ENCODE data around the gene FRMD4B.
"Not testable (repeated sequence)": the region's sequence is repeated elsewhere in the genome, so short reads cannot be mapped to it uniquely, and the experiment has no call there.

Gene FRMD4B

DNA sequence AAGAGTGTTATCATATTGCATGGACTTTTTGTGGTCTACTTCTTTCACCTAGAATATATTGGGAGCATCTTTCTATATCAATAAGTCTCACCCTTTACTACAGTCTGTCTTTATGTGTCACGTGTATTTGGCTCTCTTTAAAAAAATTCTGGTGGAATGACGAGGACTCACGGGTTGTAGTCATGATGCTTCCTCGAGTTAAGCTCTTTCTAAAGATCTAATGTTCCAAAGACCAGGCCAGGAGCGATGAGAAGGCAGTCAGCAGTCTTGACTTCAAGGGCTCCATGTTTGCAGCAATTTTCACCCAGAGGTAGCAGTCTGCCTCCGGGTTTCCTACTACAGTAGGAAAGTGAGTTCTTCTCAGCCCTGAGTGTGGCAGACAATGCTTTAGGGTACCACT, 88.9 kb downstream of the FRMD4B start:
- Mint-ChIP-seq H3K27me3 (no peaks in the 10 kb centered on the region), H3K4me1 (peaks cover 5% of the 10 kb centered on the region), H3K4me3 (no peak overlapping the region), H3K27ac (no peak overlapping the region), H3K9me3 (no peaks in the 10 kb centered on the region)
- no peak for ATAC-seq
- DNase-seq: no peak

DNA sequence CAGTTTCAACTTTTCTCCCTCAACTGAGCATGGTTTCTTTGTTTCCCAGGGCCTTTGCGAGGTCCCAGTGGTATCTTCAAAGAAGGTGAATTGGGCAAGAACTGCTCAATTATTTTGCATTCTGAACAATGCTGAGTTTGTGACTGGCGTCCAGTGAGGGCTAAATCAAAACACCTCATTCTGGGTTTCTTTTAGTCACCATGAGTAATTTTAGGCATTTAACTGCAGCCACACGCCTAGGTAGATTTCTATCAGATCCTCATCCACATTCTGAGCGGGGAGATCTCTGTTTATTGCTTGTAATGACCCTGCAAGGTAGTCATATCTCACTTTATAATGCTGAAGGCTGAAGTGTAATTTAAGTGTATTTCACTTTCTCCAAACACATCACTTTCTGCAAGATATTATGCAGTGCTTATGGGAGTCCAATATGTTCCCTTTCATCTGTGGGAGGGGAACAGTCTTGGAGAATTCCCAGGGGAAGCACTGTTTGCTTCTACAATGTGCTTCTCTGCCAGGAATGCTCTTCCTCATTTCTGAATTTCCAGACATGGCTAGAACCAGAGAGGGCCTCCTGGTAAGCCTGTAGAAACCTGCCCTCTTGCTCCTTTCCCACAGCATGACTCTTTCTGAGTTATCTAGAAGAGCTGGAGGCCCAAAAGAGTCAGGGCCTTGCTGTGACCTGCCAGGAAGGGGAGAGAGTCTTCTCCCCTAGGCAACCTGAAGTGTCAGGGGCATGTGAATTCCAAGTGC, 91.7 kb downstream of the FRMD4B start:
- Mint-ChIP-seq H3K4me1 (peaks cover 7% of the 10 kb centered on the region), H3K27ac (no peak overlapping the region), H3K9me3 (no peaks in the 10 kb centered on the region), H3K27me3 (no peaks in the 10 kb centered on the region), H3K4me3 (no peak overlapping the region)
- DNase-seq: no peak
- peak; percentile 37 for ATAC-seq

DNA sequence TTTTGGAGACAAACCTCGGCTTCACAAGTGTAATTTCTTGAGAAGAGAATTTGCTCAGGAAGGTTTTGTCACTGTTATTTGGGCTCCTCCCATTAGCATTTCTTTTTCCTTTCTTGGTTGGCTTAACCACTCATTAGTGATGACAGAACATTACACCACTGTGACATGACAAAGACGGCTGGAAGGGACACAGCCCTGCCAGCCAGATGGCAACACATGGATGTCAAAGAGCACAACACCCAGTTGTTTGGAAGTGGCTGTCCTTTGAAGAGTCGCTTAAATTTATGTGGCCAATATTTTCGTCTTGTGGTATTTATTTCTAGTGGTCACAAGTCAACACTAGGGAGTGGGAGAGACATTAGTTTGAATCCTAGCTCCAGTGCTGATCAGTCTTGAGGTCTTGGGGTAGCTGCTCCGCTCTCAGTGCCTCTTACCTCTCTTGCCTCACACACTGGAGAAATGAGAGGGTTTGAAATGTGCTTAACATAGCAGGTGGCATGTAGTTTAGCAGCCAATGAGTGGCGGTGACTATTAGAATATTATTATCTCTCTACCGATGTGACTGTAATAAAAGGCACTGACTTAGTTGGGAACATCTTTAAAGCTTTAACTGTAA, 92.8 kb downstream of the FRMD4B start:
- DNase-seq: no peak
- H3K27me3 Mint-ChIP-seq: no peaks in the 10 kb centered on the region
- H3K4me3 Mint-ChIP-seq: no peak overlapping the region
- no peaks in the 10 kb centered on the region for H3K9me3 Mint-ChIP-seq
- ATAC-seq: no peak
- peaks cover 12% of the 10 kb centered on the region for H3K4me1 Mint-ChIP-seq
- no peak overlapping the region for H3K27ac Mint-ChIP-seq

DNA sequence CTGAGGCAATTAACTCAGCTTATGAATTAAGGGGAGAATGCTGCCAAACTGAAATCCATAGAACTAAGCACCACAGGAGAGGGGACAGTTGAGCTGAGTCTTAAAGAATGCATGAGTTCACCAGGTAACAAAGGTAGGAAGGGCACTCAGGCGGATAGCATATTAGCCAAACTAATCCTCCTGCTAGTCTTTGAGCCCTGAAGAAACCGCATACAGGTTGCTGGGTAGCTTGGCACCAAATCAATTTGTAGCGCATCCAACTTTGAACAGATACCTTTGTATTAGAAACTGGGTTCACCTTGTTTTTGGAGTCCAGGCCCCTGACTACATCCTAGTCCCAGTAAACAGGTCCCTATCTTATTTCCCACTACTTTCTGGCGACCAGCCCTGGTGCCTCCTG, 93.7 kb downstream of the FRMD4B start:
- peaks cover 20% of the 10 kb centered on the region for H3K4me1 Mint-ChIP-seq
- ATAC-seq (no peak), DNase-seq (no peak)
- H3K27ac Mint-ChIP-seq: no peak overlapping the region
- no peaks in the 10 kb centered on the region for H3K27me3 Mint-ChIP-seq
- H3K9me3 Mint-ChIP-seq: no peaks in the 10 kb centered on the region
- no peak overlapping the region for H3K4me3 Mint-ChIP-seq

DNA sequence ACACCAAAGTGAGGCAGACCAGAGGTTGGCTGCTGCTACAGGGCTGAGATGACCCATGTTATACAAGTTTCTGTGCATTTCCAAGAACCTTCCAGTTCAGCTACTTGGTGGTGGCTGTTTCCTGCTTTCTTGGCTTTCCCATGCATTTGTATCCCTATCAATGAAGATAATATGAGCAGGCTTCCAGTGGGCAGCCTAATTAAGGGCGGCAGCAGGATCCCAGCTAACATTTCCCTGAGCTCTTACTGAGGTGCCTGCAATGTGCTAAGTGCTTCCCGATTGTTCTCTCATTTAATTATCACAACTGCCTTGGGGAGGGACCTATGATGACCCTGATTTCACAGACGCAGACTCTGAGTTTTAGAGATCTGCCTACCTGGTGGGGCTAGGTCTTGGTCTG, 95.5 kb downstream of the FRMD4B start:
- Mint-ChIP-seq H3K9me3 (no peaks in the 10 kb centered on the region), H3K27me3 (no peaks in the 10 kb centered on the region), H3K27ac (no peak overlapping the region), H3K4me1 (peaks cover 21% of the 10 kb centered on the region), H3K4me3 (no peak overlapping the region)
- ATAC-seq: no peak
- no peak for DNase-seq

DNA sequence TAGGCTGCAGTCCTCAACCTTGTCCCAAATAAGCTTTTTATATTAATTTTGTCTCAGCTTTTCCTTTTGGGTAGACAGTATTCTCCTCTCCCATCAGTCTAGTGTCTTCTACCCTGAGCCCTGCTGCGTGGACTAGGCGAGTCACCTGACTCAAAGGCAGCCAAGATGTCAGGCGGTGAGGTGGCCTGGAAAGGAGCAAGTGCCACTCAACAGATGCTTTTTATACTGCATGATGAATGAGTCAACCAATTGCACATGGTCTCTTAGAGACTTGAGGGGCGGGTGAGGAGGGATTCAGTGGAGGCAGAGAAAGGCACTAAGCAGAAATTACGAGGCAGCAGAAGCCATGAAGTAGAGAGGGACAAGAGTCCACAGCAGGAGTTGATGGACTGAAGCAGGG, 95.9 kb downstream of the FRMD4B start:
- Mint-ChIP-seq H3K4me1 (peaks cover 21% of the 10 kb centered on the region), H3K27me3 (no peaks in the 10 kb centered on the region), H3K4me3 (no peak overlapping the region), H3K9me3 (no peaks in the 10 kb centered on the region), H3K27ac (no peak overlapping the region)
- no peak for DNase-seq
- ATAC-seq: no peak

DNA sequence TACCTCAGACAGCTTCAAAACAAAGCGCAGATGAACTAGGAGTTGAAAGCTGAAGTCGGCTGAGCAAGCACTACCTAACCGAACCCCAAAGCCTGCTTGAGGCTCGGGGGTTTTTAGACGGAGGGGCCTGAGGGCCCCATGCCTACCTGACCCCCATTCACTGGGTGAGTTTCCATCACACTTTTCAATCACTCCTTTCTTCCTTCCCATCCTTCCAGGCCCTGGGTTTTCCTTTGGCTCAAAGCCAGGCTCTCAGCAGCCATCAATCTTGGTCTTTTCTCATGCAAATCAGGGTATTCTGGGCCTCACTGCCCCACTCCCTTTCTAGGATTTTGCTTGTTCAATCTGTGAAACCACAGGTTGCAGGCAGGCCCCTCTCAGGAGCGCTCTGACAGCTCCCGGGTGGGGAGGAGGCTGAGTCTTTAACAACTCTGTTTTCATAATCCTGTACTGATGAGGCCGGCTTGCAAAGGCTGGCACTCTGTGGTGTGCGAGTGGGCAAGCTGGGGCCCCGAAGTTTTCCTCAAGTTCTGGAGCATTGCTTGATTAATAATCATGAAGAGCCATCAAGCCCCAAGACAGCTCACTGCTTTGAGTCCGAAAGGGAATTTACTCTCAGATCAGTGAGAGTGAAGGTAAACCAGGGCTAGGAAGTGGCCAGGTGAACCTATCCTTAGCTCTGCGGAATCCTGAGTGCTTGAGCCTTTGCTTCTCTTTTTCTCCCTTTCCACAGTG, 97.6 kb downstream of the FRMD4B start:
- peak; percentile 99 for ATAC-seq
- Mint-ChIP-seq H3K27me3 (no peaks in the 10 kb centered on the region), H3K4me3 (peak overlapping the region; percentile 57), H3K4me1 (peaks cover 23% of the 10 kb centered on the region), H3K9me3 (no peaks in the 10 kb centered on the region), H3K27ac (peak overlapping the region; percentile 12 to 13)
- peak; percentile 26 to 58 for DNase-seq

DNA sequence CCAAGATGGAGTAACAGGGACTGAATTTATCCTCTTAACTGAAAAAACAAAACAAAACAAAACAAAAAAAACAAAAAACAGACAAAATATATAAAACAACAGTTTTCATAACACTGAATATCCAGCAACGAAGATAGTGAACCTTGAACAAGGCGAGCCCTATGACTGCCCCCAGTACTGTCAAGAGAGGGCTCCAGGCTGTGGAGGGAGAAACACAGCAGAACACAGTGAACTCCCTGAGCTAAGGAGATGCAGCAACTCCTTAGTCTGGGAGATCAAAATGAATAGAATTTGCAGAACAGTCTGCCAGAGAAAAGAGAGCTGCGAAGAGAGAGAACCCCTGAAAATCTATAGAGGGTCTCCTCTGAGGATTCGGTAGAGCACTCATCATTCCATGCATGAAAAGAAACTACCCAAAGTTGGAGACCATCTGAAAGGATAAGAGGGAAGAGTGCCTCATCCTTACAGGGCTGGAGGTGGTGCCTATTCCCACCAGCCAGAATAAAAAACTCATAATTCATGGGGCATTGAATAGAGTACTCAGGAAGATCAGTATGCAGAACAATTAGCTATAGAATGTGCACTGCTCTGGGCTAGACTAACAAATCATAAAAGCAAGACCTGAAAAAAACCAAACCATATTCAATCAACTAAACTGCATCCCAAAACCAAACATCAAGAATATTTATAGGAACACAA, 101.8 kb downstream of the FRMD4B start:
- Mint-ChIP-seq H3K27me3 (no peaks in the 10 kb centered on the region), H3K4me1 (peaks cover 42% of the 10 kb centered on the region), H3K27ac (no peak overlapping the region), H3K4me3 (no peak overlapping the region), H3K9me3 (no peaks in the 10 kb centered on the region)
- no peak for ATAC-seq
- DNase-seq: no peak

DNA sequence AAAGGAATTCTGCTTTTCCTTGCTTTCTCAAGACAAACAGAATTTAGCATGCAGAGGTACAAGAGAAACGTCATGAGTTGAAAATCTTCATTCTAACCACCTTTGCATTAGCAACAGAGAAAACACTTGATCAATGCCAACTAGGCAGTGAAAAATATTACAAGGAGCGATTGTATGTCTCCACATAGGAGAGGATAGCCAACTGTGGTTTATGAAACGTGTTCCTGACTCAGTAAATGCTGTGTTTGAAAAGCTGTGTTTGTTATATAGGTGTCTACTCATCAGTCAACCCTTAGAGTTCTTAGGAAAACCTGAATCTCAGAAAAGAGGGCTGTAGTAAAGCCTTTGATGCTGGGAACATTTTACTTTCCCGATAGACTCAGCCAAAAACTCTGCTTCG, 102.4 kb downstream of the FRMD4B start:
- DNase-seq (no peak), ATAC-seq (no peak)
- H3K9me3 Mint-ChIP-seq: no peaks in the 10 kb centered on the region
- no peak overlapping the region for H3K4me3 Mint-ChIP-seq
- H3K4me1 Mint-ChIP-seq: peaks cover 36% of the 10 kb centered on the region
- H3K27ac Mint-ChIP-seq: no peak overlapping the region
- H3K27me3 Mint-ChIP-seq: no peaks in the 10 kb centered on the region

DNA sequence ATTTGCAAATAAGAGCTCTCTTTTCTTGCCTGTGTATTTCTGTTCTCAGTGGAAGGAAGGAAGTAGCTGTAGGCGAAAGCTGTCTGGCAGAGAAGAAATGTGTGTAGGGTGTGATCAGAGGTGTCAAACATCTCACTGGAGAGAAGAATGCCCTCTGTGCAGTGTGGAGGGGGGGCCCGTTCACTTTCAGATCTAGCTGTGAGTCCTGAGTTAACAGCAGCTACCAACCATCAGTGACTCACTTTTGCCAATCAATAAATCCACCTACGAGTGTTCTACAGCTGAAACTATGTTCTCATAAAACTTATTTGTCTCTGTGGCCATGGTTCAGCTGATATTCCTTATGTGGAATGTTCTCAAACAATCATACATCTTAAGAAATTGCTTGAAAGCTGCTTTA, 103.7 kb downstream of the FRMD4B start:
- Mint-ChIP-seq H3K27me3 (no peaks in the 10 kb centered on the region), H3K9me3 (no peaks in the 10 kb centered on the region), H3K4me1 (peaks cover 25% of the 10 kb centered on the region), H3K27ac (peak overlapping the region in 1 of 2 donors; percentile 13), H3K4me3 (peak overlapping the region; percentile 2 to 48)
- ATAC-seq (peak; percentile 100), DNase-seq (peak; percentile 52 to 74)

DNA sequence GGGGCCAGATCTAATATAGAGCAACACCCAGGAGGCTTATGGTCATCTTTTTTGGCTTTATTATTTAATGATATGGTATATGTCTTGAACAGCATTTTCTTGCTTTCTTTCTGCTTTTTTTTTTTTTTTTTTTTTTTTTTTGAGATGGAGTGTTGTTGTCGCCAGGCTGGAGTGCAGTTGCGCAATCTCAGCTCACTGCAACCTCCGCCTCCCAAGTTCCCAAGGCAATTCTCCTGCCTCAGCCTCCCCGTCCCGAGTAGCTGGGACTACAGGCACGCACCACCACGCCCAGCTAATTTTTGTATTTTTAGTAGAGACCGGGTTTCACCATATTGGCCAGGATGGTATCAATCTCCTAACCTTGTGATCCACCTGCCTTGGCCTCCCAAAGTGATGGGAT, 108.5 kb downstream of the FRMD4B start:
- H3K4me3 Mint-ChIP-seq, DNase-seq, H3K27me3 Mint-ChIP-seq, ATAC-seq, H3K9me3 Mint-ChIP-seq, H3K27ac Mint-ChIP-seq: not testable (repeated sequence)
- H3K4me1 Mint-ChIP-seq: peaks cover 15% of the 10 kb centered on the region

DNA sequence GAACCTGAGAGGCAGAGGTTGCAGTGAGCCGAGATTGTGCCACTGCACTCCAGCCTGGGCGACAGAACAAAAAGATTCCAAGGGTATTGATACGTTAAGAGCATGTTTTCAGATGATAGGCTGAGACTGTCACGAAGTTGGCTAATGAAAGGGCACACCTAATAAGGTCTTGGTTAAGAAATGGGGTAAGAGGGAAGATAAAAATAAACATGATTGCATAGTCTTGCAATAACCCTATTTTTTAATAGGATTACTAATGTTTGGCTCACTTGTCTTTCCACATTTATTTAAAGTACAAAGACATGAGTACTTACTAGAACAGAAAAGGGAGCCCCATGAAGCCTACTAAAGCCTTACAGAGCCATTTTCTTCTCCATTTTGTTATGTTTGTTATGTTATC, 109.0 kb downstream of the FRMD4B start:
- Mint-ChIP-seq H3K4me3 (no peak overlapping the region), H3K9me3 (no peaks in the 10 kb centered on the region), H3K27me3 (no peaks in the 10 kb centered on the region), H3K4me1 (peaks cover 10% of the 10 kb centered on the region), H3K27ac (no peak overlapping the region)
- no peak for DNase-seq
- no peak for ATAC-seq

DNA sequence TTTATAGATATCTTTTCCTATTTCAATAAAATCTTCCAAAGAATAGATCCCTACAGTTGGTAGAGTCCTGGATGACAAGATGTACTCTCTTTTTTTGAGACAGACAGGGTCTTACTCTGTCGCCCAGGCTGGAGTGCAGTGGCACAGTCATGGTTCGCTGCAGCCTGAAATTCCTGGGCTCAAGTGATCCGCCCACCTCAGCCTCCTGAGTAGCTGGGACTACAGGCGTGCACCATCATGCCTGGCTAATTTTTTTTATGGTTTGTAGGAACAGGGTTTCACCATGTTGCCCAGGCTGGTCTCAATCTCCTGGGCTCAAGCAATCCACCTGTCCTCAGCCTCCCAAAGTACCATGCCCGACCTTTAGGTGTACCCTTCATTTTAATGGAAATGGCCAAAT, 109.7 kb downstream of the FRMD4B start:
- not testable (repeated sequence) for H3K9me3 Mint-ChIP-seq, ATAC-seq, DNase-seq, H3K4me3 Mint-ChIP-seq, H3K27me3 Mint-ChIP-seq, H3K27ac Mint-ChIP-seq, H3K4me1 Mint-ChIP-seq

DNA sequence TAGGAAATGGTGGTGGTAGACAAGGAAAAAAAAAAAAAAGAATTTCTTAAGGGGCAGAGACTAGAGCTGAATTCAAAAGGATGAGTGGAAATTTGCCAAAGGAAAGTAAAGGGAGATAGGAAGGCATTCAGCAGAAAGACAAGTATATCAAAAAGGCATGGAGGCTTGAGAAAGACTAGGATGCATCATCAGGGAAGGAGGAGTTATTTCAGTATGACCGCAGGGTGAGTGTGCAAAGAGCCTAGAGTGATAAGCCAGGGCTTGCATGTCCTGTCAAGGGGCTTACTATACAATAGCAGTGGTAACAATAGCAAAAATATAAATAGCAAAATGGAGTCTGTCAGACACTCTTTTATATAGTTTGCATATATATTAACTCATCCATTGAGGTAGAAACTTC, 112.0 kb downstream of the FRMD4B start:
- no peak for DNase-seq
- no peaks in the 10 kb centered on the region for H3K27me3 Mint-ChIP-seq
- H3K27ac Mint-ChIP-seq: no peak overlapping the region
- no peak overlapping the region for H3K4me3 Mint-ChIP-seq
- no peak for ATAC-seq
- H3K9me3 Mint-ChIP-seq: no peaks in the 10 kb centered on the region
- H3K4me1 Mint-ChIP-seq: no peaks in the 10 kb centered on the region

DNA sequence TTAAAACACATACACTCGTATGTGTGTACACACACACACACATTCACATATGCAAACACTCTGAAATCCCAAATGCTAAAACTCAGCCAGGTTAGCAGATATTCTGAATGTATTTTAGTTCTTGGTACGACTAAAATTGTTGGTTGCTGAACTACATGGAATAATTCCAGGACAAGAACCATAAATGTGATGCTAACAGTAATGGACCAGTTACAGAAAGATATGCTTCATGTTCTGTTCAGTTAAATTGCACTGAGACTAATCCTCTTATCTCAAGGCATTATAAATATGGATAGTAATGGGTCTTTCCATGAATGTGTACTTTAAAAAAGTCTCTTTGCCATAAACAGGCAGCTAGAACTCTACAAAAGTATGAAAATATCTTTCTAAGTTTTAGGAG, 113.3 kb downstream of the FRMD4B start:
- DNase-seq (no peak), ATAC-seq (no peak)
- Mint-ChIP-seq H3K27ac (no peak overlapping the region), H3K9me3 (no peaks in the 10 kb centered on the region), H3K4me3 (no peak overlapping the region), H3K4me1 (no peaks in the 10 kb centered on the region), H3K27me3 (no peaks in the 10 kb centered on the region)

DNA sequence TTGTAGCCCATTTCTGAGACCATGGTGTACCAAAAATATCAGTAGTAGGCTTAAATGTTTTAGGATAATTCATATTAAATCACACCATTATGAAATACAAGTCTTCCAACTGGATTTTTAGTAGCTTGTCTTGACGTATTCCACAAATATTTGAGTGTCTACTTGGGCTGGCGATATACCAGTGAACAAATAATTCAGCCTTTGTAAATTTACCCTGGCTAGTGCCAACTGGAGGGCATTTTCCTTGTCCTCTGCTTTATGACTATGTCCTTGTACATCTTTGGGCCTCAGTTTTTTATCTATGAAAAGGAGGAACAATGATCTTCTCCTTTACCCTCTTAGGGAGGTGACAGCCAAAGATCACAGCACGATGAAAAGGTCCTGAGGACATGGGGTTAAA, 114.8 kb downstream of the FRMD4B start:
- Mint-ChIP-seq H3K9me3 (no peaks in the 10 kb centered on the region), H3K27ac (no peak overlapping the region)

More for the DNA sequence above, 114.8 kb downstream of the FRMD4B start:
- ATAC-seq (no peak), DNase-seq (no peak)
- no peak overlapping the region for H3K4me3 Mint-ChIP-seq
- no peaks in the 10 kb centered on the region for H3K4me1 Mint-ChIP-seq
- no peaks in the 10 kb centered on the region for H3K27me3 Mint-ChIP-seq

Measured in stimulated activated naive CD8-positive, alpha-beta T cell treated with anti-CD3 and anti-CD28 coated beads, Interleukin-15, amount 100 ng/mL, for 72 hours (primary cell).